ENCODE measurements around the gene ZNF780B. TPM values are rescaled to one million over a fixed set of nuclear protein-coding genes. Genes with fewer than 3 reads are reported as not detected.

ZNF780B gene
- total RNA-seq, 6 donors from 2014 or later, result 9.4 to 50.3 (median 20.9) TPM

GRCh38 chr19:39996218-39996810, 59.7 kb downstream of the ZNF780B start:
- DNase-seq, result peak in 1 of 2 donors; percentile 28
- peak; percentile 64 to 69 for ATAC-seq (ENCODE audit: low FRiP score in 2 of 2)
- Histone ChIP-seq H3K9me3 (no peaks in the 10 kb centered on the region), H3K4me3 (peak overlapping the region; percentile 57 to 69 (median 64)), H3K27ac (peak overlapping the region; percentile 82 to 93 (median 89)), H3K27me3 (no peaks in the 10 kb centered on the region), H3K4me1 (peaks cover 9 to 17% (median 13%) of the 10 kb centered on the region in 4 donors), H3K36me3 (peaks cover 0 to 3% (median 0%) of the 10 kb centered on the region in 4 donors)
- WGBS, 2 donors, result 10 to 12% methylated on average over 16 to 19 of the region's 19 CpGs
- no peak for TF ChIP-seq POLR2AphosphoS5 (IDR thresholded peaks at IDR 0.05)
- TF ChIP-seq POLR2A (IDR thresholded peaks at IDR 0.05), result no peak
- no peak for TF ChIP-seq EP300 (IDR thresholded peaks at IDR 0.05)
- TF ChIP-seq, protein P1, sequence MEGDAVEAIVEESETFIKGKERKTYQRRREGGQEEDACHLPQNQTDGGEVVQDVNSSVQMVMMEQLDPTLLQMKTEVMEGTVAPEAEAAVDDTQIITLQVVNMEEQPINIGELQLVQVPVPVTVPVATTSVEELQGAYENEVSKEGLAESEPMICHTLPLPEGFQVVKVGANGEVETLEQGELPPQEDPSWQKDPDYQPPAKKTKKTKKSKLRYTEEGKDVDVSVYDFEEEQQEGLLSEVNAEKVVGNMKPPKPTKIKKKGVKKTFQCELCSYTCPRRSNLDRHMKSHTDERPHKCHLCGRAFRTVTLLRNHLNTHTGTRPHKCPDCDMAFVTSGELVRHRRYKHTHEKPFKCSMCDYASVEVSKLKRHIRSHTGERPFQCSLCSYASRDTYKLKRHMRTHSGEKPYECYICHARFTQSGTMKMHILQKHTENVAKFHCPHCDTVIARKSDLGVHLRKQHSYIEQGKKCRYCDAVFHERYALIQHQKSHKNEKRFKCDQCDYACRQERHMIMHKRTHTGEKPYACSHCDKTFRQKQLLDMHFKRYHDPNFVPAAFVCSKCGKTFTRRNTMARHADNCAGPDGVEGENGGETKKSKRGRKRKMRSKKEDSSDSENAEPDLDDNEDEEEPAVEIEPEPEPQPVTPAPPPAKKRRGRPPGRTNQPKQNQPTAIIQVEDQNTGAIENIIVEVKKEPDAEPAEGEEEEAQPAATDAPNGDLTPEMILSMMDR (IDR thresholded peaks at IDR 0.05), result no peak

GRCh38 chr19:39995794-39996193, 60.2 kb downstream of the ZNF780B start:
- H3K4me3 ChIP-seq, result peak overlapping the region in 2 of 4 donors; percentile 68 to 69
- H3K9me3 ChIP-seq, result no peaks in the 10 kb centered on the region
- 89 to 90% methylated on average over 1 of the region's 1 CpG for WGBS, 2 donors
- no peak for ATAC-seq (ENCODE audit: low FRiP score in 2 of 2)
- peaks cover 9 to 17% (median 13%) of the 10 kb centered on the region in 4 donors for H3K4me1 ChIP-seq
- H3K27me3 ChIP-seq, result no peaks in the 10 kb centered on the region
- DNase-seq, result no peak
- TF ChIP-seq, protein P1 (IDR thresholded peaks at IDR 0.05), result no peak
- TF ChIP-seq POLR2A (IDR thresholded peaks at IDR 0.05), result no peak
- no peak for TF ChIP-seq POLR2AphosphoS5 (IDR thresholded peaks at IDR 0.05)
- no peak for TF ChIP-seq EP300 (IDR thresholded peaks at IDR 0.05)
- H3K27ac ChIP-seq, result no peak overlapping the region
- H3K36me3 ChIP-seq, result peaks cover 0 to 3% (median 0%) of the 10 kb centered on the region in 4 donors

DNA sequence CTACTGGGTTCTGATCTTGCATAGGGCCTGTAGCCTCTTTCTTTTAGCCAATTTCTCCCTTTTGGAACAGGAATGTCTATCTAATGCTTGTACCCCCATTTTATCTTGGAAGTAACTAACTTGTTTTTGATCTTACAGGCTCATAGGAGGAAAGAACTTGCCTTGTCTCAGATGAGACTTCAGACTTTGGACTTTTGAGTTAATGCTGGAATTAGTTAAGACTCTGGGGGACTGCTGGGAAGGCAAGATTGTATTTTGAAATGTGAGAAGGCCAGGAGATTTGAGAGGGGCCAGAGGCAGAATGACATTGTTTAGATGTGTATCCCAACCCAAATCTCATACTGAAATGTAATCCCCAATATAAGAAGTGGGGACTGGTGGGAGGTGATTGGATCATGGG, 61.7 kb downstream of the ZNF780B start:
- Histone ChIP-seq H3K27me3 (no peaks in the 10 kb centered on the region), H3K4me1 (peaks cover 9 to 17% (median 13%) of the 10 kb centered on the region in 4 donors), H3K9me3 (no peaks in the 10 kb centered on the region), H3K4me3 (no peak overlapping the region), H3K36me3 (peaks cover 0 to 3% (median 0%) of the 10 kb centered on the region in 4 donors), H3K27ac (no peak overlapping the region)
- TF ChIP-seq, protein P1 (IDR thresholded peaks at IDR 0.05), result no peak
- TF ChIP-seq EP300 (IDR thresholded peaks at IDR 0.05) (no peak), POLR2A (IDR thresholded peaks at IDR 0.05) (no peak), POLR2AphosphoS5 (IDR thresholded peaks at IDR 0.05) (no peak)
- no peak for DNase-seq
- ATAC-seq (ENCODE audit: low FRiP score in 2 of 2), result no peak

DNA sequence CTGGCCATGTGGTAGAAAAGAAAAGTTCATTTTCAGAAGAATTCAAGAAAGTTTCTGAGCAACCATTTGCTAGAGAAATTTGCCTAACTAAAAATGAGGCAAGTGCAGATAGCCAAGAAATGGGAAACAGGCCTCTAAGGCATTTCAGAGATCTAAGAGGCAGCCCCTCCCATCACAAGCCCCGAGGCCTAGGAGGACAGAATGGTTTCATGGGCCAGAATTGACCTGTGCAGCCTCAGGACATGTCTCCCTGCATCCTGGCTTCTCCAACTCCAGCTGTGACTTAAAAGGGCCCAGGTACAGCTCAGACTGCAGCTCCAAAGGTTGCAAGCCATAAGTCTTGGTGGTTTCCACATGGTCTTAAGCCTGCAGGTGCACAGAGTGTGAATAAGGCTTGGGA, 62.4 kb downstream of the ZNF780B start:
- DNase-seq (no peak), ATAC-seq (ENCODE audit: low FRiP score in 2 of 2) (no peak)
- Histone ChIP-seq H3K4me1 (peaks cover 9 to 17% (median 13%) of the 10 kb centered on the region in 4 donors), H3K9me3 (no peaks in the 10 kb centered on the region), H3K36me3 (peaks cover 0 to 3% (median 0%) of the 10 kb centered on the region in 4 donors), H3K27ac (no peak overlapping the region), H3K4me3 (no peak overlapping the region), H3K27me3 (no peaks in the 10 kb centered on the region)
- 92 to 100% methylated on average over 1 of the region's 1 CpG for WGBS, 2 donors
- TF ChIP-seq POLR2AphosphoS5 (IDR thresholded peaks at IDR 0.05) (no peak), EP300 (IDR thresholded peaks at IDR 0.05) (no peak), POLR2A (IDR thresholded peaks at IDR 0.05) (no peak)
- TF ChIP-seq, protein P1 (IDR thresholded peaks at IDR 0.05), result no peak

- peaks cover 0 to 29% (median 10%) of the 10 kb centered on the region in 4 donors for H3K9me3 ChIP-seq
- no peak for ATAC-seq (ENCODE audit: low FRiP score in 2 of 2)
- no peaks in the 10 kb centered on the region for H3K4me1 ChIP-seq
- H3K27me3 ChIP-seq, result no peaks in the 10 kb centered on the region
- TF ChIP-seq POLR2AphosphoS5 (IDR thresholded peaks at IDR 0.05) (no peak), POLR2A (IDR thresholded peaks at IDR 0.05) (no peak), EP300 (IDR thresholded peaks at IDR 0.05) (no peak)
- TF ChIP-seq, protein P1 (IDR thresholded peaks at IDR 0.05), result no peak
- no peak overlapping the region for H3K27ac ChIP-seq
- H3K36me3 ChIP-seq, result peaks cover 0 to 13% (median 4%) of the 10 kb centered on the region in 4 donors
- no peak for DNase-seq
- H3K4me3 ChIP-seq, result no peak overlapping the region
- 93 to 100% methylated on average over 1 of the region's 1 CpG for WGBS, 2 donors
Measured at GRCh38 chr19:39987596-39987995, 68.4 kb downstream of the ZNF780B start.
